Gastroesophageal sphincter (tissue), 4 donors: ENCODE results near the gene MYO9A. TPM values are rescaled to one million over a fixed set of nuclear protein-coding genes. Genes with fewer than 3 reads are reported as not detected.
"Not testable (repeated sequence)": the region's sequence is repeated elsewhere in the genome, so short reads cannot be mapped to it uniquely, and the experiment has no call there.

Experiments
- ATAC-seq: fragments of 150-250 bp; one replicate; pipeline ENCODE4 v1.9.1; 2016; ENCODE audit warnings: mild to moderate bottlenecking, moderate library complexity
- H3K27ac ChIP-seq, 4 donors: fragments of 200-600 bp; sonication (generic) in 3 of 4; 1 replicate in 3 of 4; 2 replicates in 1 of 4; pipeline ENCODE4 v1.5.1; 2016 to 2019
- H3K27me3 ChIP-seq: fragments of 200-600 bp; sonication (generic); one replicate; pipeline ENCODE4 v1.5.1; 2019
- H3K36me3 ChIP-seq, 2 donors: fragments of 200-600 bp; sonication (generic); one replicate each; pipeline ENCODE4 v1.5.1; 2019; ENCODE audit warnings: control low read depth in 1 of 2
- H3K4me1 ChIP-seq, 3 donors: fragments of 200-600 bp; sonication (generic); 1 replicate in 2 of 3; 2 replicates in 1 of 3; pipeline ENCODE4 v1.5.1; 2016 to 2019; ENCODE audit warnings: control low read depth in 2 of 3
- H3K4me3 ChIP-seq, 2 donors: fragments of 200-600 bp; sonication (generic); one replicate each; pipeline ENCODE4 v1.5.1; 2019; ENCODE audit warnings: mild to moderate bottlenecking in 1 of 2, moderate library complexity in 1 of 2
- H3K9me3 ChIP-seq, 3 donors: fragments of 200-600 bp; sonication (generic); one replicate each; pipeline ENCODE4 v1.5.1; 2017 to 2019; ENCODE audit warnings: control low read depth in 2 of 3
- EP300 ChIP-seq: sonication (generic); formaldehyde crosslinking; IDR thresholded peaks from one replicate; pipeline ENCODE4 v1.6.1; 2017; ENCODE audit warnings: antibody characterized with exemption, mild to moderate bottlenecking
- POLR2A ChIP-seq, 2 donors: fragments of 450-650 bp; IDR thresholded peaks; one replicate each; pipeline ENCODE4 v1.6.1; 2017; ENCODE audit warnings: antibody characterized with exemption in 2 of 2, mild to moderate bottlenecking in 2 of 2, moderate library complexity in 1 of 2
- POLR2AphosphoS5 ChIP-seq: sonication (generic); formaldehyde crosslinking; IDR thresholded peaks from one replicate; pipeline ENCODE4 v1.6.1; 2017; ENCODE audit warnings: antibody characterized with exemption
- WGBS, 2 donors: methylation state at CpG; one replicate each; pipeline ENCODE4 v1.1.5; 2018; ENCODE audit warnings: low coverage in 1 of 2; 5-methylcytosine and 5-hydroxymethylcytosine counted together
- total RNA-seq, 4 donors: library from RNA; depleted of rRNA; stranded (reverse); fragments of >200 nt; gene quantifications; one replicate each; pipeline ENCODE4 v1.1.0, GENCODE V29; 2016
- TF ChIP-seq, protein P1 (sequence below), 4 experiments: fragments of 200-600 bp in 2 of 4; fragments of 450-650 bp in 2 of 4; sonication (generic) in 1 of 4; IDR thresholded peaks; one replicate each; pipeline ENCODE4 v1.5.1; 2017 to 2019; ENCODE audit warnings: antibody characterized with exemption in 4 of 4, mild to moderate bottlenecking in 2 of 4, moderate library complexity in 2 of 4

MYO9A gene
- total RNA-seq, 4 donors from 2014 or later = 74.5 to 118 (median 108) TPM

DNA sequence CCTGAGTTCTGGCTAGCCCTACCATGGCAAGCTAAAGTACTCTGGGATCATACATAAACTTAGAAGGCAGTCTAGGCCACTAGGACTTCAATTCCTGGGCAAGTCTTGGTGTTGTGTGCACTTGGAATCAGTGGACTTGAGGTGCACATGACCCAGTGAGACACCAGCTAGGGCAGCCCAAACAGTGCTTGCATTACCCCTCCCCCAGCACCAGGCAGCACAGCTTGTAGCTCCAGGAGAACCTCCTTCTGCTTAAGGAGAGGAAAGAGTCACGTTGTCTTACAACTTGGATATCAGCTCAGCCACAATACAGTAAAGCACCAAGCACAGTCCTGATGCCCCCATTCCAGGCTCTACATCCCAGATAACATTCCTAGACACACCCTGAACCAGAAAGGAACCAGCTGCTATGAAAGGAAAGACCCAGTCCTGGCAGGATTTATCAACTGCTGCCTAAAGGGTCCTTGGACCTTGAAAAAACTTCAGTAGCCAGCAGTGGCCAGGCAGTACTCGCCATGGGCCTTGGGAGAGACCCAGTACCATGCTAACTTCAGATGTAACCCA, 57.2 kb downstream of the MYO9A start:
- no peaks in the 10 kb centered on the region for H3K27me3 ChIP-seq
- no peak for ATAC-seq
- no peak overlapping the region for H3K4me3 ChIP-seq
- H3K36me3 ChIP-seq = no peaks in the 10 kb centered on the region
- 80% methylated on average over 1 of the region's 2 CpGs; no CpG with 5 or more reads in 1 of the 2 donors for WGBS, 2 donors
- no peak for TF ChIP-seq POLR2AphosphoS5
- TF ChIP-seq, protein P1, sequence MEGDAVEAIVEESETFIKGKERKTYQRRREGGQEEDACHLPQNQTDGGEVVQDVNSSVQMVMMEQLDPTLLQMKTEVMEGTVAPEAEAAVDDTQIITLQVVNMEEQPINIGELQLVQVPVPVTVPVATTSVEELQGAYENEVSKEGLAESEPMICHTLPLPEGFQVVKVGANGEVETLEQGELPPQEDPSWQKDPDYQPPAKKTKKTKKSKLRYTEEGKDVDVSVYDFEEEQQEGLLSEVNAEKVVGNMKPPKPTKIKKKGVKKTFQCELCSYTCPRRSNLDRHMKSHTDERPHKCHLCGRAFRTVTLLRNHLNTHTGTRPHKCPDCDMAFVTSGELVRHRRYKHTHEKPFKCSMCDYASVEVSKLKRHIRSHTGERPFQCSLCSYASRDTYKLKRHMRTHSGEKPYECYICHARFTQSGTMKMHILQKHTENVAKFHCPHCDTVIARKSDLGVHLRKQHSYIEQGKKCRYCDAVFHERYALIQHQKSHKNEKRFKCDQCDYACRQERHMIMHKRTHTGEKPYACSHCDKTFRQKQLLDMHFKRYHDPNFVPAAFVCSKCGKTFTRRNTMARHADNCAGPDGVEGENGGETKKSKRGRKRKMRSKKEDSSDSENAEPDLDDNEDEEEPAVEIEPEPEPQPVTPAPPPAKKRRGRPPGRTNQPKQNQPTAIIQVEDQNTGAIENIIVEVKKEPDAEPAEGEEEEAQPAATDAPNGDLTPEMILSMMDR (IDR thresholded peaks at IDR 0.05) = no peak
- no peak for TF ChIP-seq POLR2A (IDR thresholded peaks at IDR 0.05)
- TF ChIP-seq EP300 = no peak
- no peaks in the 10 kb centered on the region for H3K9me3 ChIP-seq
- H3K27ac ChIP-seq = no peak overlapping the region
- peaks cover 0 to 45% (median 0%) of the 10 kb centered on the region in 3 donors for H3K4me1 ChIP-seq

DNA sequence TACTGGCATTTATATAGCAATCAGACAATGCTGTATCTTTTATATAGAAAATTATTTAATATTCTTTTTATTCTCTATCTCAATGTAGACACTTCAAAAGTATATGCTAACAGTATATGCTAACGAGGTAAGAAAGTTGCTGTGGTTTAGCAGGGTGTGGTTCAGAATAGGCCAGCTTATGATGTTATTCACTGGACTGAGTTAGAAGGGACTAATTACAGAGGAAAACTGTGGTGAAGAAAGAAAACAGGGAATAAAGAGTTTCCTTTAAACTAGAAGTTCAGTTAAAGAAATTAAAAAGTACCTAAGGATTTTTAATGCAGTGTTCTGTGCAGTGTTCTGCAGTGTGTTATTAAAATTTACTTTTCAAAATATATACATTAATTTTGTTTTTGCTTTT, 59.4 kb downstream of the MYO9A start:
- ATAC-seq = no peak
- TF ChIP-seq POLR2AphosphoS5 (no peak), EP300 (no peak)
- TF ChIP-seq, protein P1 (IDR thresholded peaks at IDR 0.05) = no peak
- Histone ChIP-seq H3K9me3 (no peaks in the 10 kb centered on the region), H3K27me3 (no peaks in the 10 kb centered on the region), H3K36me3 (no peaks in the 10 kb centered on the region), H3K4me3 (no peak overlapping the region), H3K4me1 (peaks cover 0 to 45% (median 0%) of the 10 kb centered on the region in 3 donors), H3K27ac (no peak overlapping the region)
- 61 to 67% methylated on average over 1 of the region's 1 CpG for WGBS, 2 donors

DNA sequence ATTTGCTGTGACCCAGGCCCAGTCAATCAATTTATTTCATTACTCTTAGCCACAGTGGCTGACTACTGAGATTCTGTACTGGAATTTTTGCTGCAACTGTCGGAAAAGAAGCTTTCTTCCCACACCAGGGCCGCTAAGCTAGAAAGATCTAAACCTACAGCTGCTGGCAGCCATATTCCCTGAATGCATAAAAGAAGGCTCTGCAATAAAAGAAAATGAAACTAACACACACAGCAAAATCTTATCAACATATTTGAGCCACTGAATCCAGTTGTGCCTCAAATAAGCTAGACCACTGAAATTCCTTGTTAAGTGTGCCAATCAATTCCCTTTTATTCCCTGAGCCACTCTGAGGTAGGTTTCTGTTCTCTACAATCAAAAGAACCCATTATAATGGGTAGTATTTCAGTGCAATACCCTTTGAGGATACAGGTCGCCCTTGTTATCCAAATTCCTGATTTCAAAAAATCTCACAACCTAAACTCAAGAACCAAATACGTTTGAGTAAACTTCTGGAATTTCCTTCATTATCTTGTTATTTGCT, 60.3 kb downstream of the MYO9A start:
- Histone ChIP-seq H3K36me3 (no peaks in the 10 kb centered on the region), H3K4me1 (peaks cover 0 to 52% (median 0%) of the 10 kb centered on the region in 3 donors), H3K27me3 (no peaks in the 10 kb centered on the region), H3K4me3 (no peak overlapping the region), H3K9me3 (no peaks in the 10 kb centered on the region), H3K27ac (peak overlapping the region in 1 of 4 donors; percentile 27)
- WGBS, 2 donors = 58 to 60% methylated on average over 3 to 4 of the region's 4 CpGs
- no peak for TF ChIP-seq POLR2A (IDR thresholded peaks at IDR 0.05)
- no peak for TF ChIP-seq EP300
- TF ChIP-seq, protein P1 (IDR thresholded peaks at IDR 0.05) = no peak
- TF ChIP-seq POLR2AphosphoS5 = no peak
- ATAC-seq = no peak

DNA sequence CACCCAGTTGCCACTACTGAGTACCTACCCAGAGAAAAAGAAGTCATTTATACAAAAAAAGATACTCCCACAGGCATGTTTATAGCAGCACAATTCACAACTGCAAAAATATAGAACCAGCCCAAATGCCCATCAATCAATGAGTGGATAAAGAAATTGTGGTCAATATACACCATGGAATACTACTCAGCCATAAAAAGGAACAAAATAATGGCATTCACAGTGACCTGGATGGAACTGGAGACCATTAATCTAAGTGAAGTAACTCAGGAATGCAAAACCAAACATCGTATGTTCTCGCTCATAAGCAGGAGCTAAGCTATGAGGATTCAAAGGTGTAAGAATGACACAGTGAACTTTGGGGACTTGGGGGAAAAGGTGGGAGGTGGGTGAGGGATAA, 61.7 kb downstream of the MYO9A start:
- not testable (repeated sequence) for H3K27ac ChIP-seq, H3K9me3 ChIP-seq, ATAC-seq, H3K27me3 ChIP-seq, H3K4me3 ChIP-seq, H3K36me3 ChIP-seq
- peaks cover 0 to 61% (median 0%) of the 10 kb centered on the region in 3 donors for H3K4me1 ChIP-seq
- 97 to 100% methylated on average over 1 to 2 of the region's 2 CpGs for WGBS, 2 donors

DNA sequence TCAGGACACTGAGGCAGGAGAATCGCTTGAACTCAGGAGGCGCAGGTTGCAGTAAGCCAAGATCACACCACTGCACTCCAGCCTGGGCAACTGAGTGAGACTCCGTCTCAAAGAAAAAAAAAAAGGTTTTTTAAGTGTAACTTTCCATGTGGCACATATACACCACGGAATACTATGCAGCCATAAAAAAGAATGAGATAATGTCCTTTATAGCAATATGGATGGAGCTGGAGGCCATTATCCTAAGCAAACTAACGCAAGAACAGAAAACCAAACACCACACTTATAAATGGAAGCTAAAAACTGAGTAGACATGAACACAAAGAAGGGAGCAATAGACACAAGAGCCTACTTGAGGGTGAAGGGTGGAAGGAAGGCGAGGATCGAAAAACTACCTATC, 64.7 kb downstream of the MYO9A start:
- 94 to 96% methylated on average over 4 to 7 of the region's 7 CpGs for WGBS, 2 donors
- not testable (repeated sequence) for ATAC-seq, H3K36me3 ChIP-seq, H3K4me3 ChIP-seq, H3K27ac ChIP-seq, H3K27me3 ChIP-seq, H3K9me3 ChIP-seq
- H3K4me1 ChIP-seq = peaks cover 0 to 54% (median 0%) of the 10 kb centered on the region in 3 donors

DNA sequence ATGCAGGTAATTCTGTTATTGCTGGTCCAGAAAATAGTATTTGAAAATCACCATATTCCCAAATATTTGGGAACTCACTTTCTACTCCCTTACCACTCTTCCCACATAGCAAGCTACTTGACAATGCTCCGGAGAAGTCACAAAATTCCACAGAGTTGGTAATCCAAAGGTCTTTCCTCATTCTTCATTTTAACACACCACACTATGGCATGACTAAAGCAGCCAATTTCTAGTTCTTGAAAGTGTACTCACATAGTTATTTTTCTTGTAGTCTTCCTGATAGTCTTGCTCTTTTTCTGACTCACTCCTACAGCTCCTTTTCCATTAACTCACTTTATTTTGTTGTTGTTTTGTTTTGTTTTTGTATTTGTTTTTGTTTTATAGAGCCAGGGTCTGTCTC, 67.2 kb downstream of the MYO9A start:
- peaks cover 0 to 5% of the 10 kb centered on the region in 2 donors for H3K36me3 ChIP-seq
- H3K27ac ChIP-seq = no peak overlapping the region
- peaks cover 0 to 61% (median 0%) of the 10 kb centered on the region in 3 donors for H3K4me1 ChIP-seq
- H3K27me3 ChIP-seq = no peaks in the 10 kb centered on the region
- ATAC-seq = no peak
- TF ChIP-seq, protein P1 (IDR thresholded peaks at IDR 0.05) = no peak
- TF ChIP-seq POLR2A (IDR thresholded peaks at IDR 0.05) (no peak), POLR2AphosphoS5 (no peak), EP300 (no peak)
- no peak overlapping the region for H3K4me3 ChIP-seq
- no peaks in the 10 kb centered on the region for H3K9me3 ChIP-seq
- WGBS, 2 donors = 80 to 91% methylated on average over 1 of the region's 1 CpG
